Skeletal muscle satellite cell (primary cell): ENCODE data around the gene HABP4.
"Not testable (repeated sequence)": the region's sequence is repeated elsewhere in the genome, so short reads cannot be mapped to it uniquely, and the experiment has no call there.

Experiments used
- H3K27me3 ChIP-seq: 2 replicates; pipeline ENCODE4 v1.7.0; 2013; ENCODE audit warnings: low read length; ENCODE audit not compliant: control insufficient read depth, insufficient read depth
- H3K36me3 ChIP-seq: 2 replicates; pipeline ENCODE4 v1.7.0; 2013; ENCODE audit warnings: mild to moderate bottlenecking, control low read depth, low read length; ENCODE audit not compliant: insufficient read depth
- H3K4me1 ChIP-seq: 2 replicates; pipeline ENCODE4 v1.7.0; 2013; ENCODE audit warnings: low read length; ENCODE audit not compliant: control insufficient read depth, insufficient read depth
- H3K4me2 ChIP-seq: 2 replicates; pipeline ENCODE4 v1.7.0; 2013; ENCODE audit warnings: mild to moderate bottlenecking, low read length
- H3K4me3 ChIP-seq: 2 replicates; pipeline ENCODE4 v1.7.0; 2013; ENCODE audit warnings: low read length
- H3K9ac ChIP-seq: 2 replicates; pipeline ENCODE4 v1.7.0; 2013; ENCODE audit warnings: mild to moderate bottlenecking, low read depth, low read length, moderate library complexity
- H3K9me3 ChIP-seq: replicated peaks from 2 replicates; pipeline ENCODE4 v1.7.0; 2013; ENCODE audit warnings: mild to moderate bottlenecking, control low read depth, low read length

Gene HABP4

GRCh38 chr9:96502539-96503373 lies 52.8 kb downstream of the HABP4 start:
- Histone ChIP-seq H3K27me3 (no peaks in the 10 kb centered on the region), H3K36me3 (no peaks in the 10 kb centered on the region), H3K4me1 (no peaks in the 10 kb centered on the region), H3K9ac (no peak overlapping the region), H3K4me3 (no peak overlapping the region), H3K4me2 (no peak overlapping the region), H3K9me3 (no peaks in the 10 kb centered on the region)

DNA sequence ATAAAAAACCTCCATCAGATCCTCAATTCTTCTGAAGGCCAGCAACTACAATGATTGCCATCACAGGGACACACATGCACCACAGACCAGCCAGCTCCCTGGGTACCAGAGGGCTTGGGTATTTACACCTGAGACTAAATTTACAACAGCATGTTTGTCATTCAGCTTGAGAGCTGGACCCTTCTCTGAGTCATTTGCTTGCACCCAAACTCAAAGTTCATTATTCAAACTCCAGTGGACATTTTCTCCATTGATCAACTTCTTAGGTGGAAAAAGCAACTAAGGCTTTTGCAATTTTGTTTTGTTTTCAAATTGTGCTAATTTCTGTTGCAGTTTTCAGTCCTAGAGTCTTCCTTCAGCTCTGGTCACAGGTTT lies 53.4 kb downstream of the HABP4 start:
- not testable (repeated sequence) for H3K4me1 ChIP-seq, H3K27me3 ChIP-seq, H3K4me2 ChIP-seq, H3K9me3 ChIP-seq, H3K9ac ChIP-seq, H3K4me3 ChIP-seq, H3K36me3 ChIP-seq

DNA sequence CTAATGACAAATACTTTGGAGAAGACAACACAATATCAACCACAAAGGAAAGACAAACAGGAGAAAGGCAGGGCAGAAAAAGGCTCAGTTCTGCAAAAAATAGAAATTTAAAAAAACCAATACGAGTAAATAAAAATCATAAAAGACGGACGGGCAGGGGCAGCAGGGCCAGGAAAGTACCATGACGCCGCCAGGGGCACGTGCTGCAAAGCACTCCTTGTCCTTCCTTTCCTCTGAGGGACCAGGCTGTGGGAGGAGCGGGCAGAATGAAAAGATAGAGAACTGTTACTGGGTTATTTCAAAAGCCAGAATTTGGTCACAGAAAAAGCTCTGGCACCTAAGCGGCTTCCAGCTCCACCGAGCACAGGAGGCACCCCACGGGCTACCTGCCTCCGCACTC lies 53.9 kb downstream of the HABP4 start:
- H3K4me2 ChIP-seq: no peak overlapping the region

DNA sequence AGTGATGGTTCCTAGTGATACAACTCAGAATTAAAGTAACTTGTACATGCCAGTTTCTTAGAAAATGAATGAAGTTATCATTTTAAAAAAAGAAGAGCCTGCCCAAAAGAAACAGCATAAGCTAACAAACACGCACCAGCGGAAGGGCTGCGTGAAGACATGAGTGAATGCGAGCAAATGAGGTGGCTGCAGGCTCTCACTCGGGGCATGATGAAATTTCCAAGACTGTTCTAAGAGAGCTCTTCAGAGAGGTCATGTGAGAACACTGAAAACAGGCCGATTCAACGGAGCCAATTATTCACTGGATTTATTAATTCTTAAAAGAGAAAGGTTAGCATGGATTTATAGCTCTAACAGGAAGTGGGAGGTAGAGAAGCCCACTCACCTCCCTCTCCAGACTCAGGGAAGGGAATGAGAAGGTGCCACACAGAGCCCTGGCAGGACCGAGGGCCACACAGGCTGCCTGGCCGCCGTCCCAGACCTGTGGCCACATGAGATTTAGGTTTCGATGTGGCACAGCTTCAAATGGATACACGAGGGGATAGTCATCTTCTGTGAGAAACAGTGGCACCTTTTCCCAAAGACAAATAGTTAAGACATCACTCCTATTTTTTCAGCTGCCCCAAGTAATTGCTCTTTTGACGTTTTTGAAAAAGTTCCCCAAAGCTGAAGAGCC lies 55.5 kb downstream of the HABP4 start:
- no peak overlapping the region for H3K9ac ChIP-seq
- no peaks in the 10 kb centered on the region for H3K4me1 ChIP-seq
- no peaks in the 10 kb centered on the region for H3K36me3 ChIP-seq
- no peaks in the 10 kb centered on the region for H3K9me3 ChIP-seq
- no peak overlapping the region for H3K4me2 ChIP-seq
- H3K27me3 ChIP-seq: no peaks in the 10 kb centered on the region
- no peak overlapping the region for H3K4me3 ChIP-seq

More for the DNA sequence above, 53.9 kb downstream of the HABP4 start:
- no peaks in the 10 kb centered on the region for H3K4me1 ChIP-seq
- H3K4me3 ChIP-seq: no peak overlapping the region
- no peaks in the 10 kb centered on the region for H3K9me3 ChIP-seq
- no peak overlapping the region for H3K9ac ChIP-seq
- no peaks in the 10 kb centered on the region for H3K36me3 ChIP-seq
- H3K27me3 ChIP-seq: no peaks in the 10 kb centered on the region

DNA sequence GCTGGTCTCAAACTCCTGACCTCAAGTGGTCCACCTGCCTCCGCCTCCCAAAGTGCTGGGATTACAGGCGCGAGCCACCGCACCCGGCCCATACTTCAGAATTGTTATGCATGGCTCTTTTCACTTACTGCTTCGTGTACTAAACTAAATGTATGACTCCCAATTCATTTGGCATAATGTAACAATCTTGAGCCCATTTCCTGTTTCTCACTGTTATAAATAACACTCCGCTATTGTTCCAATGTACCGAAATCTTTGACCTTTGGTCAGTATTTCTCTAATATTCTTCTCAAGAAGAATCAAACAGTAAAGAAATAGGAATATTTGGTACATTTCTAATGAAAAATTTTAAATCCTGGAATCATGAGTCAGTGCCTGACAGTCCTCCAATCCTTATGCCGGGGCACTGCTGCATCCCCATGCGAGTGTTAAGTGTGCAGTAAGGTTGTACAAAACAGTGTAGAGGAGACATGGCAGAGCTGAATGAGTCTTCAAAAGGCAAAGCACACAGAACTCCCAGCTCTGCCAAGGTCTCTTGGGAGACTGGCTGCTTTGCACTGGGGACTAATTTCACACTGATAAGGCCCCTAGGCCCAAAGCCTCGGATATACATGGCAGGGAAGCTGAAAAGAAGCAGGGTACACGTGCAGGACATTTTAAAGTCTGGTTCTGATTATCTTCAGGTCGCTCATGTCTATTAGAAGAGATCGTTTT lies 58.4 kb downstream of the HABP4 start:
- Histone ChIP-seq H3K27me3 (no peaks in the 10 kb centered on the region), H3K4me3 (no peak overlapping the region), H3K9me3 (no peaks in the 10 kb centered on the region), H3K9ac (no peak overlapping the region), H3K4me2 (no peak overlapping the region), H3K4me1 (no peaks in the 10 kb centered on the region), H3K36me3 (no peaks in the 10 kb centered on the region)

- H3K36me3 ChIP-seq: no peaks in the 10 kb centered on the region
- no peak overlapping the region for H3K9ac ChIP-seq
- H3K4me1 ChIP-seq: peaks cover 5% of the 10 kb centered on the region
- H3K27me3 ChIP-seq: no peaks in the 10 kb centered on the region
- no peak overlapping the region for H3K4me3 ChIP-seq
- H3K9me3 ChIP-seq: no peaks in the 10 kb centered on the region
- H3K4me2 ChIP-seq: no peak overlapping the region
Observed at GRCh38 chr9:96509026-96509425, 59.1 kb downstream of the HABP4 start.

- Histone ChIP-seq H3K4me2 (no peak overlapping the region), H3K27me3 (no peaks in the 10 kb centered on the region), H3K4me3 (no peak overlapping the region), H3K9ac (no peak overlapping the region), H3K4me1 (peaks cover 5% of the 10 kb centered on the region), H3K9me3 (no peaks in the 10 kb centered on the region), H3K36me3 (no peaks in the 10 kb centered on the region)
Observed at GRCh38 chr9:96509848-96510247, 59.9 kb downstream of the HABP4 start.

GRCh38 chr9:96510258-96510657 lies 60.3 kb downstream of the HABP4 start:
- H3K36me3 ChIP-seq: no peaks in the 10 kb centered on the region
- H3K4me3 ChIP-seq: no peak overlapping the region
- no peak overlapping the region for H3K4me2 ChIP-seq
- no peaks in the 10 kb centered on the region for H3K27me3 ChIP-seq
- H3K9ac ChIP-seq: no peak overlapping the region
- peaks cover 5% of the 10 kb centered on the region for H3K4me1 ChIP-seq
- no peaks in the 10 kb centered on the region for H3K9me3 ChIP-seq

GRCh38 chr9:96512240-96512639 lies 62.3 kb downstream of the HABP4 start:
- Histone ChIP-seq H3K36me3 (no peaks in the 10 kb centered on the region), H3K9ac (no peak overlapping the region)

GRCh38 chr9:96513622-96514021 lies 63.7 kb downstream of the HABP4 start:
- Histone ChIP-seq H3K9me3 (no peaks in the 10 kb centered on the region), H3K4me1 (peaks cover 5% of the 10 kb centered on the region), H3K9ac (no peak overlapping the region)

More at GRCh38 chr9:96512240-96512639, 62.3 kb downstream of the HABP4 start:
- no peak overlapping the region for H3K4me3 ChIP-seq
- H3K9me3 ChIP-seq: no peaks in the 10 kb centered on the region
- H3K4me2 ChIP-seq: no peak overlapping the region
- no peaks in the 10 kb centered on the region for H3K27me3 ChIP-seq
- peaks cover 5% of the 10 kb centered on the region for H3K4me1 ChIP-seq

DNA sequence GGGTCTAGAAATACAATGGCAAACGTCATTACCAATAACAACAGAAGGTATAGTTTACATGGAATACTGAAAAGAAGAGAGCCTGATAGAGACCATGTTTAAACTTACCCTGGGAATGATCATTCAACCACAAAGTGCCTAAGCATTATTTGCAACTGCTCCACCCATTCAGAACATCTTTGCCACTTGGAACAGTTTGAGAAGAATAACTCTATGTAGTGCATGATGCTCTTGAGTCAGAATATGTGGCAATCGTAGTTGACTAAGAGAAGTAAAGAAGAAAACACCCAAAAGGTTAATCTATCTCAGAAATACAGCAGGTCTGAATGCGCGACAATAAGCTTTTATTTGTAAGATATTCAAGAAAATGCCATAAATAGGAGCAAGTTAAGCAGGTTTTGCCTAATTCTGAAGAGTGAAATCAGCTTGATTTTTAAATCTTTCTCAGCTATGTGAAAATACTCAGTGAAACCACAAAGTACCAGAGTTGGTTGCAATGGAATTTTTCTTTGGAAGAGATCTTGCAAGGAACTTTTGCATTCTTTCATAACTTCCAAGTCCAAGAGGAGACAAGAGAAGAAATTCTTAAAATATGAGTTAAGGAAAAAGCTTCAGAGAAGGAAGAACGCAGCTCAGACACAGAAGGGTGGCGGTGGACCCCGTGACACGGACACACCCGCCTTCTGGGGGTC lies 64.3 kb downstream of the HABP4 start:
- Histone ChIP-seq H3K4me3 (no peak overlapping the region), H3K4me1 (peaks cover 5% of the 10 kb centered on the region), H3K4me2 (no peak overlapping the region), H3K9me3 (no peaks in the 10 kb centered on the region), H3K9ac (no peak overlapping the region), H3K36me3 (no peaks in the 10 kb centered on the region), H3K27me3 (no peaks in the 10 kb centered on the region)

More at GRCh38 chr9:96513622-96514021, 63.7 kb downstream of the HABP4 start:
- Histone ChIP-seq H3K4me3 (no peak overlapping the region), H3K36me3 (no peaks in the 10 kb centered on the region), H3K27me3 (no peaks in the 10 kb centered on the region), H3K4me2 (no peak overlapping the region)
